OCI-LY7 (cell line): ENCODE data around the gene GNB4. TPM values are rescaled to one million over a fixed set of nuclear protein-coding genes. Genes with fewer than 3 reads are reported as not detected.

ENCODE experiments used
- BruUV-seq: library from RNA; stranded (reverse); fragments of 400-500 nt; replicated peaks from 2 replicates; lab custom pipeline; 2021; lab: Mats Ljungman, UMichigan
- CTCF ChIA-PET: fragments of 300-600 bp; sonication (Branson Sonifier 250); formaldehyde crosslinking; loops from one replicate; lab custom pipeline; 2022; ENCODE audit warnings: antibody characterized with exemption; ENCODE audit not compliant: unreplicated experiment; lab: Charles Lee
- POLR2A ChIA-PET: fragments of 300-600 bp; sonication (Branson Sonifier 250); formaldehyde crosslinking; loops from one replicate; lab custom pipeline; 2022; ENCODE audit warnings: antibody characterized with exemption; lab: Charles Lee
- DNase-seq: peaks from one replicate; pipeline ENCODE4 v3.0.0-alpha.2; 2015; ENCODE audit warnings: low spot score
- H2AFZ ChIP-seq: fragments of 200-600 bp; sonication (generic), shearing (Covaris generic); 2 replicates; pipeline ENCODE4 v1.6.1; 2014; ENCODE audit warnings: mild to moderate bottlenecking, antibody characterized with exemption, low read length, moderate library complexity
- H3K27ac ChIP-seq: fragments of 200-600 bp; sonication (generic); 2 replicates; pipeline ENCODE4 v1.5.1; 2014; ENCODE audit warnings: mixed run types, low read depth, mild to moderate bottlenecking, moderate library complexity, low read length, inconsistent platforms; ENCODE audit not compliant: poor library complexity, severe bottlenecking
- H3K36me3 ChIP-seq: fragments of 200-600 bp; sonication (generic); 2 replicates; pipeline ENCODE4 v1.6.1; 2014; ENCODE audit warnings: mild to moderate bottlenecking, antibody characterized with exemption, low read length, moderate library complexity, mixed read lengths; ENCODE audit not compliant: insufficient read depth
- H3K4me1 ChIP-seq: fragments of 200-600 bp; sonication (generic); 2 replicates; pipeline ENCODE4 v1.5.1; 2014; ENCODE audit warnings: mild to moderate bottlenecking, low read length; ENCODE audit not compliant: insufficient read depth, poor library complexity, severe bottlenecking
- H3K4me2 ChIP-seq: fragments of 200-600 bp; sonication (generic); 2 replicates; pipeline ENCODE4 v1.6.1; 2014; ENCODE audit warnings: mild to moderate bottlenecking, low read length
- H3K4me3 ChIP-seq: fragments of 200-600 bp; sonication (generic); 2 replicates; pipeline ENCODE4 v1.5.1; 2014; ENCODE audit warnings: mild to moderate bottlenecking, low read depth, low read length; ENCODE audit not compliant: poor library complexity, severe bottlenecking
- H3K79me2 ChIP-seq: fragments of 200-600 bp; sonication (generic); 2 replicates; pipeline ENCODE4 v1.6.1; 2016; ENCODE audit warnings: low read depth, mild to moderate bottlenecking, low read length, moderate library complexity, mixed read lengths; ENCODE audit not compliant: insufficient read depth
- H3K9me2 ChIP-seq: fragments of 200-600 bp; sonication (generic); 2 replicates; pipeline ENCODE4 v1.6.1; 2016; ENCODE audit warnings: mild to moderate bottlenecking, low read length, mixed read lengths; ENCODE audit not compliant: insufficient read depth
- H3K9me3 ChIP-seq: fragments of 200-600 bp; sonication (generic); 2 replicates; pipeline ENCODE4 v1.6.1; 2014; ENCODE audit warnings: mild to moderate bottlenecking, mixed run types, low read length, mixed read lengths
- H4K20me1 ChIP-seq: fragments of 200-600 bp; sonication (generic); 2 replicates; pipeline ENCODE4 v1.6.1; 2014; ENCODE audit warnings: mild to moderate bottlenecking, antibody characterized with exemption, low read length, moderate library complexity, mixed read lengths; ENCODE audit not compliant: insufficient read depth
- EZH2phosphoT487 ChIP-seq: fragments of 200-600 bp; sonication (generic); IDR thresholded peaks from 2 replicates; pipeline ENCODE4 v1.6.1; 2018; ENCODE audit warnings: low read depth, borderline replicate concordance, mild to moderate bottlenecking, mixed run types, antibody characterized with exemption, low read length, moderate library complexity, mixed read lengths
- intact Hi-C: fragments of 100-400 bp; cut with micrococcal nuclease; formaldehyde crosslinking; loops from one replicate; pipeline ENCODE4 v1.10.0; 2022; ENCODE audit not compliant: unreplicated experiment
- total RNA-seq, 2 experiments: library from RNA; depleted of rRNA in 1 of 2; stranded (reverse); fragments of >200 nt in 1 of 2; shearing (Covaris generic) in 1 of 2; gene quantifications; 2 replicates each; pipeline ENCODE4 v1.2.3, GENCODE V29; 2014 to 2022
- TF ChIP-seq, protein P1 (sequence below): fragments of 200-600 bp; sonication (generic); conservative IDR thresholded peaks from 2 replicates; pipeline ENCODE4 v1.5.1; 2014; ENCODE audit warnings: mild to moderate bottlenecking, antibody characterized with exemption, low read length, moderate library complexity, mixed read lengths

GNB4 gene
- total RNA-seq, 2 experiments from 2014 or later, result 3.7 to 9.5 TPM

DNA sequence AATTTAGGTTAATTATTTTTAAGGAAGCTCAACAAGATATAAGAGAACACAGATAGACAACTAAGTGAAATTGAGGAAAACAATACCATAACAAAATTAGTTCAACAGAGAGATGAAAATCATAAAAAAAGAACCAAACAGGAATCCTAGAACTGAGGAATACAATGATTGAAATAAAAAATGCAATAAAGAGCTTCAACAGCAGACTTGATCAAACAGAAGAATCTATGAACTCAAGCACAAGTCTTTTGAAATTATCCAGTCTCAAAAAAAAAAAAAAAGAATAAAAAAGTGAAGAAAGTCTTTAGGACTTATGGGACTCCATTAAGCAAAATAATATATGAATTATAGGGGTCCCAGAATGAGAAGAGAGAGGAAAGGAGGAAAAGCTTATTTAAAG, 42.0 kb upstream of the GNB4 start:
- no peak for TF ChIP-seq EZH2phosphoT487
- TF ChIP-seq, protein P1, sequence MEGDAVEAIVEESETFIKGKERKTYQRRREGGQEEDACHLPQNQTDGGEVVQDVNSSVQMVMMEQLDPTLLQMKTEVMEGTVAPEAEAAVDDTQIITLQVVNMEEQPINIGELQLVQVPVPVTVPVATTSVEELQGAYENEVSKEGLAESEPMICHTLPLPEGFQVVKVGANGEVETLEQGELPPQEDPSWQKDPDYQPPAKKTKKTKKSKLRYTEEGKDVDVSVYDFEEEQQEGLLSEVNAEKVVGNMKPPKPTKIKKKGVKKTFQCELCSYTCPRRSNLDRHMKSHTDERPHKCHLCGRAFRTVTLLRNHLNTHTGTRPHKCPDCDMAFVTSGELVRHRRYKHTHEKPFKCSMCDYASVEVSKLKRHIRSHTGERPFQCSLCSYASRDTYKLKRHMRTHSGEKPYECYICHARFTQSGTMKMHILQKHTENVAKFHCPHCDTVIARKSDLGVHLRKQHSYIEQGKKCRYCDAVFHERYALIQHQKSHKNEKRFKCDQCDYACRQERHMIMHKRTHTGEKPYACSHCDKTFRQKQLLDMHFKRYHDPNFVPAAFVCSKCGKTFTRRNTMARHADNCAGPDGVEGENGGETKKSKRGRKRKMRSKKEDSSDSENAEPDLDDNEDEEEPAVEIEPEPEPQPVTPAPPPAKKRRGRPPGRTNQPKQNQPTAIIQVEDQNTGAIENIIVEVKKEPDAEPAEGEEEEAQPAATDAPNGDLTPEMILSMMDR, result no peak
- no peak overlapping the region for H2AFZ ChIP-seq
- H3K4me3 ChIP-seq, result no peak overlapping the region
- H3K9me2 ChIP-seq, result no peaks in the 10 kb centered on the region
- no peak for DNase-seq
- H4K20me1 ChIP-seq, result no peaks in the 10 kb centered on the region
- no peak overlapping the region for H3K4me2 ChIP-seq
- H3K9me3 ChIP-seq, result peaks cover 20% of the 10 kb centered on the region
- H3K27ac ChIP-seq, result no peak overlapping the region
- H3K36me3 ChIP-seq, result no peaks in the 10 kb centered on the region
- POLR2A ChIA-PET, result interaction anchor here (0.6 to 2.8 kb wide), 9 partner anchors 8 to 383 kb away, joined by 3 to 10 read pairs (median 4); no protein-coding TSS in a partner anchor
- no peaks in the 10 kb centered on the region for H3K79me2 ChIP-seq
- intact Hi-C loops, result no loop called here
- CTCF ChIA-PET, result interaction anchor here (1.0 kb wide), 1 partner anchor 13 kb away, joined by 4 read pairs; no protein-coding TSS in a partner anchor
- H3K4me1 ChIP-seq, result no peaks in the 10 kb centered on the region
- BruUV-seq, result no TSS peak

DNA sequence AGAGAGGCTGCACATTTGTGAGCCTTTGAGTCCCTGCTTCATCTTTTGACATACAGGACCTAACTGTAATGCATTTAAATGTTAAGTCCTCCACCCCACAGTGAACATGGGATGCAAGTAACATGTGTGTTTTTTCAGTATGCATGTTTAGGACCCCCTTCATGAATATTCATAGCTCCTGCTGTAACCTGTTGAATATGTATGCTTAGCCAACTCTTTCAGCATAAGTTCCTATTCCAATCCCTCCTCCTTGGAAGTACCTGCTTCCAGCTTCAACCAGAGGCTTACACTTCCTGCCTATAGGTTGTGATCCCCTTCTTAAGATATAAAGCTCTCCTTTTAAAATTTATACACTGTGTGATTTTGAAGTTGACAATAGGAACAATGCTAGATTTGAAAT, 36.9 kb upstream of the GNB4 start:
- Histone ChIP-seq H3K4me3 (no peak overlapping the region), H3K4me2 (no peak overlapping the region), H3K9me3 (peaks cover 7% of the 10 kb centered on the region; the same call in 1 of the 2 replicates), H2AFZ (no peak overlapping the region), H3K4me1 (no peaks in the 10 kb centered on the region), H4K20me1 (no peaks in the 10 kb centered on the region), H3K27ac (no peak overlapping the region), H3K79me2 (no peaks in the 10 kb centered on the region), H3K9me2 (no peaks in the 10 kb centered on the region), H3K36me3 (no peaks in the 10 kb centered on the region)
- POLR2A ChIA-PET, result interaction anchor here (0.9 to 1.0 kb wide), 2 partner anchors 12 to 73 kb away, joined by 3 read pairs; no protein-coding TSS in a partner anchor
- no peak for TF ChIP-seq EZH2phosphoT487
- TF ChIP-seq, protein P1, result no peak
- CTCF ChIA-PET, result interaction anchor here (0.6 kb wide), 1 partner anchor 42 kb away, joined by 4 read pairs; no protein-coding TSS in a partner anchor
- intact Hi-C loops, result no loop called here
- BruUV-seq, result no TSS peak
- no peak for DNase-seq

DNA sequence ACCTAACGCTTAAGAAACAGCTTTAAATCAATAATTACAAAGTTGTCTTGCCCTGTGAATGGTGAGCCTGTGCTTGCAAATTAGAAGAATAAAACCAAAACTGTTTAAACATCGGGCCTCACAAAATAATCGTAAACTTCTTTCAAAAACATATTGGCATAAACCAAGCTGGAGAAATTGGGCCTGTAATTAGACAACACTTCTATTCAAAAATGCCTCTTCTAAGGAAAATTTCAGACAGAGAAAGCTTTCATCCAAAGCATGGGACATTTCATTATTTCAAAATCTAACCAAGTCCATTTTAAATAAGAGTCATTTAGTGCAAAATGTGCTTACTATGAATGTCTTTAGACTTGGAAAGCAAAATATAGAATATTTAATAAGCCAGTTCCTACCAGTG, 35.5 kb upstream of the GNB4 start:
- Histone ChIP-seq H3K4me3 (no peak overlapping the region), H3K4me1 (no peaks in the 10 kb centered on the region), H3K9me2 (no peaks in the 10 kb centered on the region), H4K20me1 (no peaks in the 10 kb centered on the region), H2AFZ (no peak overlapping the region), H3K9me3 (no peaks in the 10 kb centered on the region), H3K36me3 (no peaks in the 10 kb centered on the region), H3K79me2 (no peaks in the 10 kb centered on the region), H3K4me2 (no peak overlapping the region), H3K27ac (no peak overlapping the region)
- intact Hi-C loops, result no loop called here
- no TSS peak for BruUV-seq
- TF ChIP-seq, protein P1, result no peak
- TF ChIP-seq EZH2phosphoT487, result no peak
- ChIA-PET CTCF (interaction anchor here (0.8 kb wide), 1 partner anchor 11 kb away, joined by 3 read pairs; no protein-coding TSS in a partner anchor), POLR2A (interaction anchor here (0.6 to 1.0 kb wide), 9 partner anchors 8 to 314 kb away, joined by 3 to 7 read pairs (median 3); no protein-coding TSS in a partner anchor)
- DNase-seq, result no peak
